ENCODE data around the gene ZBTB6. TPM values are rescaled to one million over a fixed set of nuclear protein-coding genes. Genes with fewer than 3 reads are reported as not detected.

The ZBTB6 gene
- total and polyA plus RNA-seq, 2 of the 4 experiments (the other 2 are of a cell fraction), result 2.6 to 11.7 TPM

DNA sequence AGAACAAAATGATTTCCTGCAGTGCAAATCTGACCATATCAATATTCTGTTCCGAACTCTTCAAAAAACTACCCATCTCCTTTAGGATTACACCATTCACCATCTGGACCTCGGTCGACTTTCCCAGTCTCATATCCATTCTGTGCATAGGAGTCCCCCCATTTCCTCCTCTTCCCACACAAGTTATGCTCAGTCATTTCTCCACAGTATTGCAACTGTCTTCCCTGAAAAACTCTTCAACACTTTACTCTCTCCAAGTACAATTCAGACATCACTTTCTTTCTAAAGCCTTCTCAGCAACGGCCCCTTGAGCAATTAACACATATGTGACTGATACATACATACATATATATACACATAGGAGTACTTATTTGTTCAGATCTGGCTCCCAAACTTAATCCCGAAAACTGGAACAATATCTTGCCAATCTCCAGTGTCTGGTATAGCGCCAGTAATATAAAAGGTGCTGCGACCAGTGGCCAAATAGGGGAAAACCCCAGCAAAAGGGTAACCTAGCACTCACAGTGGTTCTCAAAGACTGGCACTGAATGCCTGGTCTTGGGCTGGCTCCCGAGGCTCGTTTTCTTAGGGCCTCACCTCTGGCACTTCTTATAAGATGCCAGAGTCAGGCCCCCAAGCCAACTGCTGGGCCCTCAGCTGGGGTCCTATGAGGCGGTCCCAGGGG, 17.6 kb upstream of the ZBTB6 start (continued):
- TF ChIP-seq, protein P1, sequence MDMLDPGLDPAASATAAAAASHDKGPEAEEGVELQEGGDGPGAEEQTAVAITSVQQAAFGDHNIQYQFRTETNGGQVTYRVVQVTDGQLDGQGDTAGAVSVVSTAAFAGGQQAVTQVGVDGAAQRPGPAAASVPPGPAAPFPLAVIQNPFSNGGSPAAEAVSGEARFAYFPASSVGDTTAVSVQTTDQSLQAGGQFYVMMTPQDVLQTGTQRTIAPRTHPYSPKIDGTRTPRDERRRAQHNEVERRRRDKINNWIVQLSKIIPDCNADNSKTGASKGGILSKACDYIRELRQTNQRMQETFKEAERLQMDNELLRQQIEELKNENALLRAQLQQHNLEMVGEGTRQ (IDR thresholded peaks at IDR 0.05; ENCODE audit: low read depth, low read length), result no peak
- no peak for TF ChIP-seq RFX5 (IDR thresholded peaks at IDR 0.05; ENCODE audit: low read depth, low read length)

DNA sequence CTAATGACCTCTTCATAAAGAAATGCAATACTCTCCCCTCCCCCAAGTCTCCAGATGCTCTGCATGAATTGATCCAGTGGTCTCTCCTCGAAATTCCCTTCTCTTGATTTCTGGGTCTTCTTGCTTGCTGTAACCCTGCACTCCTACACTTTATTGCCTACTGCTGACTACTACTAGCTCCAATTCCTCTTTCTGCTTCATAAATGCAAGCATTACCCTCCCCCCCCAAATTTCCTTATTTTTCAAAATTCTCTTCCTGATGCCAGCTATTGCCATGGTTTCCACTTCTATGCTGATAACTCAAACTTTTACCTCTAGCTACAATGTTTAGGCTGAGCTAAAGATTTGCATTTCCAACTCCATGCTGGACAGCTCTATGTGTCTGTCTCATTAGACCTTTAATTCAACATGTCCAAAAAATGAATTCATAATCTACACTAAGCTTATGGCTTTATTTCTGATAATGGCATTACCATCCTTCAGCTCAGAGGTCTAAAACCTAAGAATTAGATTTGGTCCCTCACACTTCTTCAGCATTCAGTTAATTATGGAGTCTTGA, 16.8 kb upstream of the ZBTB6 start:
- H4K8ac ChIP-seq (ENCODE audit: low read depth in 2 of 2, low read length in 2 of 2), result no peak overlapping the region
- dilution Hi-C loops (cut with HindIII; ENCODE audit: low sequenced_read_pairs, unreplicated experiment) (no loop called here), intact Hi-C loops (cut with micrococcal nuclease) (no loop called here), in situ Hi-C loops (cut with MboI; ENCODE audit: low sequenced_read_pairs) (no loop called here)
- H2AK9ac ChIP-seq (replicated peaks; ENCODE audit: low read depth, low read length, poor library complexity), result no peak overlapping the region
- ChIA-PET POLR2A (ENCODE audit: unreplicated experiment) (interaction anchor here (0.7 to 0.9 kb wide), 2 partner anchors 9 to 11 kb away, joined by 3 to 4 read pairs; partner anchors contain the start of gene RABGAP1), CTCF (no interaction called here)
- H3K4ac ChIP-seq (ENCODE audit: low read depth, low read length), result no peak overlapping the region
- H3K79me1 ChIP-seq (ENCODE audit: low read depth in 1 of 2, low read length in 2 of 2), result peaks cover 25 to 50% of the 10 kb centered on the region in 2 experiments
- no peak overlapping the region for H3K9ac ChIP-seq (ENCODE audit: low read depth, low read length)
- WGBS, 2 experiments (ENCODE audit: extremely low coverage in 2 of 2, insufficient read length in 1 of 2), result 100% methylated on average over 1 of the region's 1 CpG; no CpG with 5 or more reads in 1 of the 2 experiments
- H3K27me3 ChIP-seq (ENCODE audit: control insufficient read depth, insufficient read depth, low read length), result no peaks in the 10 kb centered on the region
- H2BK15ac ChIP-seq (ENCODE audit: low read depth, low read length), result no peak overlapping the region
- no peak overlapping the region for H3K27ac ChIP-seq (ENCODE audit: insufficient read depth, low read length)
- no peak overlapping the region for H3K4me3 ChIP-seq (ENCODE audit: insufficient read depth, low read depth, low read length)
- no peaks in the 10 kb centered on the region for H4K20me1 ChIP-seq (ENCODE audit: insufficient read depth, low read length)
- H3K36me3 ChIP-seq (ENCODE audit: control insufficient read depth, insufficient read depth, low read length), result peaks cover 2% of the 10 kb centered on the region; the same call in 1 of the 2 replicates
- H4K91ac ChIP-seq (ENCODE audit: insufficient read depth, low read depth, low read length), result no peak overlapping the region
- H2BK120ac ChIP-seq (ENCODE audit: low read depth, low read length), result no peak overlapping the region
- ATAC-seq (ENCODE audit: low read depth), result no peak
- H3K9me1 ChIP-seq (ENCODE audit: insufficient read depth, low read length), result peaks cover 3% of the 10 kb centered on the region; the same call in 1 of the 2 replicates
- no peak overlapping the region for H3K56ac ChIP-seq (ENCODE audit: extremely low read depth, insufficient read depth, low read length)
- H2BK20ac ChIP-seq (ENCODE audit: low read depth, low read length), result no peak overlapping the region
- no peak overlapping the region for H2AK5ac ChIP-seq (ENCODE audit: low read depth, low read length)
- H3K14ac ChIP-seq (replicated peaks; ENCODE audit: low read depth, low read length), result no peak overlapping the region
- BruUV-seq (replicated peaks), result no TSS peak
- peak overlapping the region; percentile 97; the same call in 1 of the 2 replicates for H3K4me2 ChIP-seq (ENCODE audit: low read depth, low read length)
- H3K4me1 ChIP-seq (ENCODE audit: control insufficient read depth, insufficient read depth, low read length), result peaks cover 2% of the 10 kb centered on the region
- H3K9me3 ChIP-seq (ENCODE audit: control insufficient read depth, insufficient read depth, low read length), result no peaks in the 10 kb centered on the region
- H3K18ac ChIP-seq (ENCODE audit: low read depth, low read length), result no peak overlapping the region
- H2BK5ac ChIP-seq (ENCODE audit: low read depth, low read length, poor library complexity, severe bottlenecking), result no peak overlapping the region
- no peak overlapping the region for H2AFZ ChIP-seq (replicated peaks; ENCODE audit: low read length, poor library complexity)
- no peak for DNase-seq
- no peak overlapping the region for H4K5ac ChIP-seq (ENCODE audit: low read depth, low read length)
- peak overlapping the region; percentile 16; the same call in 1 of the 2 replicates for H3K23ac ChIP-seq (ENCODE audit: low read depth, low read length)
- TF ChIP-seq, protein P1 (IDR thresholded peaks at IDR 0.05; ENCODE audit: low read depth, low read length), result no peak
- TF ChIP-seq RAD21 (IDR thresholded peaks at IDR 0.05; ENCODE audit: low read length), result no peak
- no peak for TF ChIP-seq CTCF (conservative IDR thresholded peaks at IDR 0.05; ENCODE audit: low read depth, low read length)
- no peak for TF ChIP-seq RFX5 (IDR thresholded peaks at IDR 0.05; ENCODE audit: low read depth, low read length)
- TF ChIP-seq CHD1 (IDR thresholded peaks at IDR 0.05; ENCODE audit: low read depth, low read length), result no peak
- no peak for TF ChIP-seq FOS (IDR thresholded peaks at IDR 0.05; ENCODE audit: low read depth, low read length)
- no peak for TF ChIP-seq SMC3 (IDR thresholded peaks at IDR 0.05; ENCODE audit: low read depth, low read length)
- TF ChIP-seq POLR2A (IDR thresholded peaks at IDR 0.05; ENCODE audit: low read depth, low read length), result no peak
- no peak for TF ChIP-seq CEBPB (IDR thresholded peaks at IDR 0.05; ENCODE audit: low read depth, low read length)
- TF ChIP-seq BHLHE40 (IDR thresholded peaks at IDR 0.05; ENCODE audit: low read depth, low read length), result no peak
- no peak for TF ChIP-seq MAFK (IDR thresholded peaks at IDR 0.05; ENCODE audit: low read depth, low read length)
- TF ChIP-seq MAZ (IDR thresholded peaks at IDR 0.05; ENCODE audit: borderline replicate concordance, low read depth, low read length), result no peak
- no peak for TF ChIP-seq NFE2L2 (IDR thresholded peaks at IDR 0.05; ENCODE audit: low read depth, low read length)

Data from IMR-90 (cell line).